GM12873 (cell line): Measurements from ENCODE around the gene TRIO.

Experiments
- TF ChIP-seq, protein P1 (sequence below): IDR thresholded peaks from 2 replicates; pipeline ENCODE4 v1.5.1; 2012; ENCODE audit warnings: low read depth, mild to moderate bottlenecking, moderate library complexity, low read length, control low read depth; ENCODE audit not compliant: insufficient read depth; ENCODE audit errors: missing control alignments

The TRIO gene

DNA sequence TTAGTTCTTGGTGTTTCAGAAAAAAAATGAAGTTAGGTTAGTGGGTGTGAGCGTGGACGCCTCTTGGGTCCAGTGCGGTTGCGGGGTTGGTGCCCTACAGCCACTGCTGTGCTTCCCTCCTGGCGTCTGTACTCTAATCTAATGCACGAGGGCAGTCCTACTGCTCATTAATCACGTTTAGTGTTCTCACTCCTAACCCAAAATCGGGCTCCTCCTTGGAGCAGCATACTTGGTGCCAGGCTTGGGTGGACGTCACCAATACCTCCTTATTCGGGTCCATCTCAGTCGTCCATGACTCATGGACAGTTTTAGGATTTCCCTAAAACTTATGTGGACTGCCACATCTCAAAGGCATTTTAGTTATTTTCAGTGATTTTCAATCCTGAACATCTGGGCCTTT lies 41.6 kb downstream of the TRIO start:
- TF ChIP-seq, protein P1, sequence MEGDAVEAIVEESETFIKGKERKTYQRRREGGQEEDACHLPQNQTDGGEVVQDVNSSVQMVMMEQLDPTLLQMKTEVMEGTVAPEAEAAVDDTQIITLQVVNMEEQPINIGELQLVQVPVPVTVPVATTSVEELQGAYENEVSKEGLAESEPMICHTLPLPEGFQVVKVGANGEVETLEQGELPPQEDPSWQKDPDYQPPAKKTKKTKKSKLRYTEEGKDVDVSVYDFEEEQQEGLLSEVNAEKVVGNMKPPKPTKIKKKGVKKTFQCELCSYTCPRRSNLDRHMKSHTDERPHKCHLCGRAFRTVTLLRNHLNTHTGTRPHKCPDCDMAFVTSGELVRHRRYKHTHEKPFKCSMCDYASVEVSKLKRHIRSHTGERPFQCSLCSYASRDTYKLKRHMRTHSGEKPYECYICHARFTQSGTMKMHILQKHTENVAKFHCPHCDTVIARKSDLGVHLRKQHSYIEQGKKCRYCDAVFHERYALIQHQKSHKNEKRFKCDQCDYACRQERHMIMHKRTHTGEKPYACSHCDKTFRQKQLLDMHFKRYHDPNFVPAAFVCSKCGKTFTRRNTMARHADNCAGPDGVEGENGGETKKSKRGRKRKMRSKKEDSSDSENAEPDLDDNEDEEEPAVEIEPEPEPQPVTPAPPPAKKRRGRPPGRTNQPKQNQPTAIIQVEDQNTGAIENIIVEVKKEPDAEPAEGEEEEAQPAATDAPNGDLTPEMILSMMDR, result no peak

DNA sequence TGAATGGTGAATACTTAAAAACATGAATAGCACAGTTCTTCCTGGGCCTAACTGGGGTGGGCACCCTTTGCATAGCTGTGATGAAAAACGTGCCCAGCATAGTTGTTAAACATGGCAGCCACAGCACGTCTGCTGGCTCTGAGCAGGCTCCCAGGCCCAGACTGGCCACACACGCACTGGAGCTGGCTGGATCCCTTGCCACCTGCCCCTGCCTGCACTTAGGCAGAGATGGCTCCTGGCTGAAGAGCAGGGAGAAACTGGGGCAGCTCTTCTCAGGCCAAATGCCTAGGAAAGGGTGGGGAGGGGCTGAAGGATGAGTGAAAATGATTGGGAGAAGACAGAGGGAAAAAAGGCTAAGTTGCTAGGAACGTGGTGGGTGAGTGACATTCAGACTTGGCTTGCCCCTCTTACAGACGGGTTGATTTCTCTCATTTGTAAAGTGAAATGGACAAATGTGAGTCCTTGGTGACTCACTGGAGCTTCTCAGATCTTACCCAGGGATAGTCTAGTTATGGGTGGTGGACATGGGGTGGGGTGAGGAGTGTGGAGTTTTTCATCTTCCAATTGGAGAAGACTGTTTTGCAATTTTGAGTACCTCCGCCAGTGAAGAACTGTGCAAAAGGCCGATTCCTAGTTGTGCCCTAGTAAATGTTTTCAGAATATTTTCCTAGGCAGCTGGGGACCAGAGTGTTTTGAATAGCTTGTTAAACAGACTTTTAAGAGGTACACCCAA lies 42.4 kb downstream of the TRIO start:
- TF ChIP-seq, protein P1, result no peak

DNA sequence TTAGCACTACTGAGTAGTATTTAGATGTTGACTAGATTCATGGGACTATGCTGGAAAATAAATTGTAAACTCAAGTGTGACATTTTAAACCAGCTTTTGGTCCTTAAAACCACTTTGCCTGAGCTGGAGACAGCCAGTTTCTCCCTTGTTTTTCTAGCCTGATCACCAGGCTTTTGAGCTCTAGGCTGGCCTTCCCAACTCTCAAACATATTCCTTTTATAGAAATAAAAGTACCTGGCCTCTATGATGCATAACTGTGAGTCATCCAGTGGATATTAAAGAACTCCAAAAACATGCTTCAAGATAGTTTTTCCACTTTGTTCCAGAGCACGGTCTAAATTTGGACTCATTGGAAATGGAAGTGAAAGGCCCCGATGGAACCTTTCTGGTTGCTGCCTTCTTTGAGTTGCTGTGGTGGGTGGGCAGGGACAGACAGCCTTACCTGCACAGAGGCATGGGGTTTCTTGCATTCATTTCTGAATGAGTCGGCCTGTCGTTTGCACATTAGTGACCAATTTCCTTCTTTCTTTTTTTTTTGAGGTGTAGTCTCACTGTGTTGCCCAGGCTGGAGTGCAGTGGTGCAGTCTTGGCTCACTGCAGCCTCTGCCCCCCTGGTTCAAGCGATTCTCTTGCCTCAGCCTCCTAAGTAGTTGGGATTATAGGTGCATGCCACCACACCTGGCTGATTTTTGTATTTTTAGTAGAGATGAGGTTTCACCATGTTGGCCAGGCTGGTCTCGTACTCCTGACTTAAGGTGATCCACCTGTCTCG lies 43.1 kb downstream of the TRIO start:
- TF ChIP-seq, protein P1, result no peak

DNA sequence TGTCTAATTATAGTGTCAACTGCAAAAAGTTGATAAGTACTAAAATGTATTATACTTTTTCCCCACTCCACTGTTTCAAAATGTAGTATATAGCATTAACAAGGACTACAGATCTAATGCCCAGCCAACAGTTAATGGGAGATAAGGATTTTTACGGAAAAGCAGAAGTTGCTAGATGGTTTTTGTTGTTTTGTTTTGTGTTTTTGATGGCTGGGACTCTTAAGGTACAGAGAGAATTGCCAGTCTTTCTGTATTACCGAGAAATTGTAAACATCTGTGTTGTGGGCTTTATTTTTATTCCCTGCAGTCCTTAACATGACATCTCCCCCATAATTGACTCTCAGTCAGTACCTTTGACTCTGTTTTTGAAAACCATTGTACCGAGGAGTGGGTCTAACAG lies 44.0 kb downstream of the TRIO start:
- TF ChIP-seq, protein P1, result no peak

DNA sequence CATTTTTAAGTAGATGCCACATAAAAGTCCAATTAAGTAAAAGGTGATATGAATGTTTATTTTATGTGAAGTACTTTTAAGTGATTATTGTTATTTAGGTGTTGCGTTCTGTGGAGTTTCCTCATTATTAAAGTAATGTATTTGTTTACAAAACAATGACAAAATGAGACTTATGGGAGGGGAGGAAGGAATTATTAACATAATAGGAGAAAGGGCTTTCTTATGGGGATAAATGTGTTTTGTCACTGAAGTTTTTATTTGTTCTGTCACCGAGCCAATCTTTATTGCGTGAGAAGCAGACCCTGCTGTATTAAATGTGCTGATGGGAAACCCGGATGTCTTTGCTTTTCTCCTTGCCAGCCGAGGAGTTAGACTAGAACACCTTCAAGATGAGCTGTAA lies 44.5 kb downstream of the TRIO start:
- TF ChIP-seq, protein P1, result no peak

DNA sequence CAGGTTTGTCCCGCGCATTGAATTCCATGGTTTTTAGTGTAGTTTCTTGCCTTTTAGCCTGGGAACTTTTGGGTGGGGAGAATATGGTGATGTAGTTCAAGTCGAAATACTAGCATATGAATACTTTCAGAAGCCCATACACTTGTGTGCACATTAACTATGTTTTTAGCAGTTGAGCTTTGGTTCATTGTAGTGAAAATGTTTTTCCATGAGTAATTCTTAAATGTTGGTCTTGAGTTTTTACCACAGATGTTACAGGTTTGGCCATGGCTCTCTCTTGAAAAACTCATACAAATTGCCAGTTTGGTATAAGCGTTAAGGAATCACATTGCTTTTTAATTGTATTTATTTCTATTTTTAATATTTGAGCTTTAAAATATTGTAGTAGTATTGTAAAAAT lies 45.6 kb downstream of the TRIO start:
- TF ChIP-seq, protein P1, result no peak

DNA sequence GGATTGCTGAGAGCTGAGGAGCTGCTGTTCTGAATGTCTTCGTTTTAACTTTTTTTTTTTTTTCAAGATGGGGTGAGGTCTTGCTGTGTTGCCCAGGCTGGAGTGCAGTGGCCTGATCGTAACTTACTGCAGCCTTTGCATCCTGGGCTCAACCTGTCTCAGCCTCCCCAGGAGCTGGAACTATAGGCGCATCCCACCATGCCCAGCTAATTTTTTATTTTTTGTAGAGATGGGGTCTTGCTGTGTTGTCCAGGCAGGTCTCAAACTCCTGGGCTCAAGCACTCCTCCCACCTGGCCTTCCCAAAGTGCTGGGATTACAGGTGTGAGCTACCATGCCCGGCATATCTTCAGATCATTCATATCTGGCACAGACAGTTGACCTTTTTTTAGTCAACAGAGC lies 46.5 kb downstream of the TRIO start:
- TF ChIP-seq, protein P1, result no peak
